ENCODE measurements around the gene FRYL. TPM values are rescaled to one million over a fixed set of nuclear protein-coding genes. Genes with fewer than 3 reads are reported as not detected.

FRYL gene
- total RNA-seq, 1 experiment from 2014 or later, result 29.9 TPM

- Histone ChIP-seq H3K4me1 (ENCODE audit: insufficient read depth, low read length) (no peaks in the 10 kb centered on the region), H3K4me2 (ENCODE audit: low read length) (no peak overlapping the region), H3K9me3 (ENCODE audit: low read length) (no peaks in the 10 kb centered on the region), H2AFZ (ENCODE audit: low read length) (no peak overlapping the region), H3K4me3 (ENCODE audit: low read length) (no peak overlapping the region), H3K9me2 (replicated peaks; ENCODE audit: low read length) (no peaks in the 10 kb centered on the region), H3K36me3 (ENCODE audit: low read depth, low read length) (peaks cover 32% of the 10 kb centered on the region), H4K20me1 (ENCODE audit: low read length) (no peaks in the 10 kb centered on the region), H3K27me3 (ENCODE audit: low read length) (no peaks in the 10 kb centered on the region), H3K9ac (ENCODE audit: low read length) (no peak overlapping the region), H3K79me2 (ENCODE audit: low read length) (no peaks in the 10 kb centered on the region), H3K27ac (ENCODE audit: low read length) (no peak overlapping the region), H3F3A (ENCODE audit: low read length, unreplicated experiment) (no peaks in the 10 kb centered on the region)
- BruUV-seq (replicated peaks), result no TSS peak
- ChIA-PET CTCF (no interaction called here), POLR2A (ENCODE audit: unreplicated experiment) (no interaction called here)
- TF ChIP-seq EZH2 (IDR thresholded peaks at IDR 0.05; ENCODE audit: low read length, unreplicated experiment) (no peak), EZH2phosphoT487 (IDR thresholded peaks at IDR 0.05; ENCODE audit: borderline replicate concordance, low read length) (no peak), CTCF (conservative IDR thresholded peaks at IDR 0.05; ENCODE audit: low read depth, low read length) (no peak)
- intact Hi-C loops (cut with micrococcal nuclease), result no loop called here
- no peak for ATAC-seq
- no peak for DNase-seq
Measured at GRCh38 chr4:48518143-48518542, 261.9 kb downstream of the FRYL start.

GRCh38 chr4:48509543-48509942 is 270.5 kb downstream of the FRYL start:
- BruUV-seq (replicated peaks), result no TSS peak
- no peak overlapping the region for H3K9ac ChIP-seq (ENCODE audit: low read length)
- peaks cover 25% of the 10 kb centered on the region for H3K36me3 ChIP-seq (ENCODE audit: low read depth, low read length)
- DNase-seq, result no peak
- H3K79me2 ChIP-seq (ENCODE audit: low read length), result no peaks in the 10 kb centered on the region
- H3K27ac ChIP-seq (ENCODE audit: low read length), result no peak overlapping the region
- H3K4me1 ChIP-seq (ENCODE audit: insufficient read depth, low read length), result no peaks in the 10 kb centered on the region; the same call in 1 of the 2 replicates
- no peak overlapping the region for H3K4me2 ChIP-seq (ENCODE audit: low read length)
- intact Hi-C loops (cut with micrococcal nuclease), result no loop called here
- H2AFZ ChIP-seq (ENCODE audit: low read length), result no peak overlapping the region
- no peak for ATAC-seq
- H4K20me1 ChIP-seq (ENCODE audit: low read length), result no peaks in the 10 kb centered on the region
- no peaks in the 10 kb centered on the region for H3K9me3 ChIP-seq (ENCODE audit: low read length)
- no peak for TF ChIP-seq EZH2 (IDR thresholded peaks at IDR 0.05; ENCODE audit: low read length, unreplicated experiment)
- TF ChIP-seq CTCF (conservative IDR thresholded peaks at IDR 0.05; ENCODE audit: low read depth, low read length), result no peak
- TF ChIP-seq EZH2phosphoT487 (IDR thresholded peaks at IDR 0.05; ENCODE audit: borderline replicate concordance, low read length), result no peak
- no peaks in the 10 kb centered on the region for H3F3A ChIP-seq (ENCODE audit: low read length, unreplicated experiment)
- ChIA-PET CTCF (no interaction called here), POLR2A (ENCODE audit: unreplicated experiment) (no interaction called here)
- H3K27me3 ChIP-seq (ENCODE audit: low read length), result no peaks in the 10 kb centered on the region
- no peak overlapping the region for H3K4me3 ChIP-seq (ENCODE audit: low read length)
- no peaks in the 10 kb centered on the region for H3K9me2 ChIP-seq (replicated peaks; ENCODE audit: low read length)

GRCh38 chr4:48506716-48507115 is 273.4 kb downstream of the FRYL start:
- Histone ChIP-seq H3F3A (ENCODE audit: low read length, unreplicated experiment) (no peaks in the 10 kb centered on the region), H3K4me2 (ENCODE audit: low read length) (no peak overlapping the region), H3K27me3 (ENCODE audit: low read length) (no peaks in the 10 kb centered on the region), H2AFZ (ENCODE audit: low read length) (no peak overlapping the region), H3K9ac (ENCODE audit: low read length) (no peak overlapping the region), H3K9me2 (replicated peaks; ENCODE audit: low read length) (no peaks in the 10 kb centered on the region), H3K9me3 (ENCODE audit: low read length) (no peaks in the 10 kb centered on the region), H3K79me2 (ENCODE audit: low read length) (no peaks in the 10 kb centered on the region), H3K4me1 (ENCODE audit: insufficient read depth, low read length) (no peaks in the 10 kb centered on the region; the same call in 1 of the 2 replicates), H3K4me3 (ENCODE audit: low read length) (no peak overlapping the region), H3K36me3 (ENCODE audit: low read depth, low read length) (peaks cover 15% of the 10 kb centered on the region), H4K20me1 (ENCODE audit: low read length) (no peaks in the 10 kb centered on the region), H3K27ac (ENCODE audit: low read length) (no peak overlapping the region)
- TF ChIP-seq CTCF (conservative IDR thresholded peaks at IDR 0.05; ENCODE audit: low read depth, low read length) (no peak), EZH2phosphoT487 (IDR thresholded peaks at IDR 0.05; ENCODE audit: borderline replicate concordance, low read length) (no peak), EZH2 (IDR thresholded peaks at IDR 0.05; ENCODE audit: low read length, unreplicated experiment) (no peak)
- ATAC-seq (no peak), DNase-seq (no peak)
- no TSS peak for BruUV-seq (replicated peaks)
- POLR2A ChIA-PET (ENCODE audit: unreplicated experiment), result no interaction called here
- CTCF ChIA-PET, result no interaction called here
- intact Hi-C loops (cut with micrococcal nuclease), result no loop called here

Data from PC-3 (cell line).